PC-3 (cell line): ENCODE measurements around the gene MCRIP2.

Source experiments
- CTCF ChIP-seq: fragments of 300-600 bp; sonication (generic); conservative IDR thresholded peaks from 2 replicates; pipeline ENCODE4 v1.5.1; 2017; ENCODE audit warnings: antibody characterized with exemption, low read depth, mild to moderate bottlenecking, low read length
- EZH2 ChIP-seq: fragments of 300-600 bp; sonication (generic); IDR thresholded peaks from one replicate; pipeline ENCODE4 v1.6.1; 2017; ENCODE audit warnings: antibody characterized with exemption, mild to moderate bottlenecking, low read length; ENCODE audit not compliant: unreplicated experiment
- EZH2phosphoT487 ChIP-seq: fragments of 300-600 bp; sonication (generic); IDR thresholded peaks from 2 replicates; pipeline ENCODE4 v1.6.1; 2018; ENCODE audit warnings: mild to moderate bottlenecking, antibody characterized with exemption, low read length, borderline replicate concordance

GRCh38 chr16:684071-684794 is 42.6 kb downstream of the MCRIP2 start, which contains the start of gene JMJD8:
- TF ChIP-seq CTCF (no peak), EZH2 (no peak), EZH2phosphoT487 (no peak)
